Epidermal melanocyte (primary cell): ENCODE data around the gene PRTN3.
A peak's percentile ranks its signal among the peaks of the same experiment; 100 is the strongest.
"Not testable (repeated sequence)": the region's sequence is repeated elsewhere in the genome, so short reads cannot be mapped to it uniquely, and the experiment has no call there.

ENCODE experiments used
- DNase-seq: peaks from one replicate; pipeline ENCODE4 v3.0.0; 2011; ENCODE audit warnings: low spot score; ENCODE audit not compliant: insufficient read length

Gene PRTN3

DNA sequence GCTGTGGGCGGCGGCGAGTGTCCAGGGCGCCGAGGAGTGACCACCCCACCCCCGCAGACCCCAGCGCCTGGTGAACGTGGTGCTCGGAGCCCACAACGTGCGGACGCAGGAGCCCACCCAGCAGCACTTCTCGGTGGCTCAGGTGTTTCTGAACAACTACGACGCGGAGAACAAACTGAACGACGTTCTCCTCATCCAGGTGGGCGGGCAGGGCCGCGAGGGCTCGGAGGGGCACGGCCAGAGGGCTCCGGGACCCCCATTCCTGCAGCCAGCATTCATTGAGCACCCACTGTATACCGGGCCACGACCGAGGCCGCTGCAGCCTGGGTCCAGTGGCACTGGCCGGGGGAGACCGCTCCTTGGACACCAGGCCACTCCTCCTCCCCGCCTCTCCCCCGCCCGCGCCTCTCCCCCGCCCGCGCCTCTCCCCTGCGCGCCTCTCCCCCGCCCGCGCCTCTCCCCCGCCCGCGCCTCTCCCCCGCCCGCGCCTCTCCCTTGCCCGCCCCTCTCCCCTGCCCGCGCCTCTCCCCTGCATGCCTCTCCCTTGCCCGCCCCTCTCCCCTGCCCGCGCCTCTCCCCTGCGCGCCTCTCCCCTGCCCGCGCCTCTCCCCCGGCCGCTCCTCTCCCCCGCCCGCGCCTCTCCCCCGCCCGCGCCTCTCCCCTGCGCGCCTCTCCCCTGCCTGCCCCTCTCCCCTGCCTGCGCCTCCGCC, 3.2 kb downstream of the PRTN3 start:
- DNase-seq, result no peak

DNA sequence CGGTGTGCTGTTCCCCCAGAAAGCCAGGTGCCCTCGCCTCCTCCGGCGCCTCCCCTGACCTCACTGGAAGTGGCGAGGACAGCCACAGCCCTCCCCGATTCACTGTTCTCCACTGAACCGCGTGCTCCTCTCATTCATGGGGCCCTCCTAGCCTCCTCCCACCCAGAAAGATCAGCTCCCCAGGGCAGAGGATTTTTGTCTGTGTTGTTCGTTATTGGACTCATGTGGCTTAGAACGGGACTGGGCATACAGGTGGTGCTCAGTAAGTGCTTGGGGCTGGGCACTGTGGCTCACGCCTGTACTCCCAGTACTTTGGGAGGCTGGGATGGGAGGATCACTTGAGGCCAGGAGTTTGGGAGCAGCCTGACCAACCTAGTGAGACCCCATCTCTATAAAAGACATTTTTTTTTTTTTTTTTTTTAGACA, 3.8 kb downstream of the PRTN3 start:
- DNase-seq, result no peak

DNA sequence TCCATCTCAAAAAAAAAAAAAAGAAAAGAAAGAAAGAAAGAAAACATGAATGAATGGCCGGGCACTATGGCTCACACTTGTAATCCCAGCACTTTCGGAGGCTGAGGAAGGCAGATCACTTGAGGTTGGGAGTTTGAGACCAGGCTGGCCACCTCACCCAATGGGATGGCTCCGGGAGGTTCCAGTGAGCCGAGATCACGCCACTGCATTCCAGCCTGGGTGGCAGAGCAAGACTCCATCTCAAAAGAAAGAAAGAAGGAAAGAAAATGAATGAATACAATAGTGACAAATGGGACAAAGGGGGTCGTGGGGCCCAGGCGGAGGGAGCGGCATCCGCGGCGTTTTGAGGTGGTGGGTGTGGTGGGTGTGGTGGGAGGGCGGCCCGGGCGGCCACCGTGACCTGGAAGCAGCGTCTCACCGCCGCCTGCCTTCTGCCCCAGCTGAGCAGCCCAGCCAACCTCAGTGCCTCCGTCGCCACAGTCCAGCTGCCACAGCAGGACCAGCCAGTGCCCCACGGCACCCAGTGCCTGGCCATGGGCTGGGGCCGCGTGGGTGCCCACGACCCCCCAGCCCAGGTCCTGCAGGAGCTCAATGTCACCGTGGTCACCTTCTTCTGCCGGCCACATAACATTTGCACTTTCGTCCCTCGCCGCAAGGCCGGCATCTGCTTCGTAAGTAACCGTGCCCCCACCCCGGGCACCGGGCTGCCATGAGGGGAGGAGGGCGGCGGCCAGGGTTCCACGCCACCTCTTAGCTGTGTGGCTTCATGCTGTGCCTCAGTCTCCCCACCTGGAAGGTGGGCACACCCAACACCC, 5.1 kb downstream of the PRTN3 start:
- no peak for DNase-seq

DNA sequence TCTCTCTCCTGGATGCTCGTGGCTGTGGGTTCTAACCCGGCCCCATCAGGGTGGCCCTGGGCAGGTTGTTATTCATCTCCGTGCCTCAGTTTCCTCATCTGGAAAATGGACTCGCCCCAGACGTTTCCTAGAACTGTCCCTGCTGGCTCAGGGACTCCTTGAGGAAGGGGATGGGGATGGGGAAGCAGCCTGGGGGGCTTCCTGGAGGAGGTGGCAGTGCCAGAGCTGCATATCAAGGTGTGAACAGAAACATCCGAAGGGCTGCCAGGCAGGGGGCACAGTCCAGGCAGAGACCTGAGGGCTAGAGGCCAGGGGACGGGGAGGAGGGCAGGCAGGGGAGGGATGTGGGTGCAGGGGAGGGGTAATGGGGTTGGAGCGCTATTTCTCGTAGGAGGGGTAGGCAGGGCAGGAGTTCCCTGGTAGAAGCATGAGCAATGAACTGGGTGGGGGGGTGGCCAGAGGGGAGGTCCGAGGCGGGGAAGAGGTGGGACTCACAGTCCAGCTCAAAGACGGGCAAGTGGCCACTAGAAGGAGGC, 7.7 kb downstream of the PRTN3 start:
- DNase-seq, result no peak

DNA sequence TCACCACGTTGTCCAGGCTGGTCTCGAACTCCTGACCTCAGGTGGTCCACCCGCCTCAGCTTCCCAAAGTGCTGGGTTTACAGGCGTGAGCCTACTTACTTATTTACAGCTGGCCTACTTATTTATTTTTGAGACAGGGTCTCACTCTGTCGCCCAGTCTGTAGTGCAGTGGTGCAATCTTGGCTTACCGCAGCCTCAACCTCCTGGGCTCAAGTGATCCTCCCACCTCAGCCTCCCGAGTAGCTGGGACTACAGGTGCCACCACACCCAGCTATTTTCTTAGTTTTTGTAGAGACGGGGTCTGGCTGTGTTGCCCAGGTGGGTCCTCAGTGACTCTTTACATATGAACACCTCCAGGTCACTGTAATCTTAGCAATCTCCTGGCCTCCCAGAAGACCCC, 8.4 kb downstream of the PRTN3 start:
- not testable (repeated sequence) for DNase-seq

DNA sequence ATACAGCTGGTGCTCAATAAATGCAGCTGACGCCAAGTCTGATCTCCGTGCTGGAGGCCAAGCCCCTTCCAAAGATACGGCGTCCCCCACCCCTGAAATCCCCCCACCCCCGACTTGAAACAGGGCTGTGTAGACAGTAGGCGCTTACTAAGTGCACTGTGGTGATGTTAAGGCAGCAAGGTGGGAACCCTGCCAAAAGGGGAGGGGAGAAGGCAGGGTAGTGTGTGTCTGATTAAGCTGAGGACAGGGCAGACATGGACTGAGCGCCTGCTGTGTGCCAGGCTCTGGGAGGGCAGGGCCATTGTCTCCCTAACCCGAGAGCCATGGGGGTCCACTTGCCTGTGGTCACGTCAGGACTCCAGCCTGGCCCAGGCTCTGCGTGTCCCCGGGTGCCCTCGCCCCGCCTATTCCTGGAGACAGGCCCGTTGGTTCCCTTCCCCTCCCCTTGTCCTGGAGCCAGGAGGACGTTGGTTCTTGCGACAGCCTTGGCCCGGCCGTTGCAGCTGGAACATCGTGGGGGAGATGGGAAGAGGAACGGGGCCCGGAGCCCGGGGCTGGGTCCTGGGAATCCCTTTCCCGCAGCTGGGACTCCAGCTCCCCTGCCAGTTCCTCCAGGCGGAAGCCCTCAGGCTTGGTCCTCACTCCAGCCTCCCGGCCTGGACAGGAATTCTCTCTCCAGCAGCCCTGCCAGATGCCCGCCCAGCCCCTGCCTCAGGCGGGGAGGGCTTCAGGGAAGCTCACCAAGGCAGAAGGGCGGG, 9.6 kb downstream of the PRTN3 start:
- DNase-seq, result peak; percentile 93

DNA sequence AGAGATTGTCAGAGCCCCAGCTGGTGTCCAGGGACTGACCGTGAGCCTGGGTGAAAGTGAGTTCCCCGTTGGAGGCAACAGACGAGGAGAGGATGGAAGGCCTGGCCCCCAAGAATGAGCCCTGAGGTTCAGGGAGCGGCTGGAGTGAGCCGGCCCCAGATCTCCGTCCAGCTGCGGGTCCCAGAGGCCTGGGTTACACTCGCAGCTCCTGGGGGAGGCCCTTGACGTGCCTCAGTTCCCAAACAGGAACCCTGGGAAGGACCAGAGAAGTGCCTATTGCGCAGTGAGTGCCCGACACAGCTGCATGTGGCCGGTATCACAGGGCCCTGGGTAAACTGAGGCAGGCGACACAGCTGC, 10.2 kb downstream of the PRTN3 start:
- DNase-seq, result no peak

DNA sequence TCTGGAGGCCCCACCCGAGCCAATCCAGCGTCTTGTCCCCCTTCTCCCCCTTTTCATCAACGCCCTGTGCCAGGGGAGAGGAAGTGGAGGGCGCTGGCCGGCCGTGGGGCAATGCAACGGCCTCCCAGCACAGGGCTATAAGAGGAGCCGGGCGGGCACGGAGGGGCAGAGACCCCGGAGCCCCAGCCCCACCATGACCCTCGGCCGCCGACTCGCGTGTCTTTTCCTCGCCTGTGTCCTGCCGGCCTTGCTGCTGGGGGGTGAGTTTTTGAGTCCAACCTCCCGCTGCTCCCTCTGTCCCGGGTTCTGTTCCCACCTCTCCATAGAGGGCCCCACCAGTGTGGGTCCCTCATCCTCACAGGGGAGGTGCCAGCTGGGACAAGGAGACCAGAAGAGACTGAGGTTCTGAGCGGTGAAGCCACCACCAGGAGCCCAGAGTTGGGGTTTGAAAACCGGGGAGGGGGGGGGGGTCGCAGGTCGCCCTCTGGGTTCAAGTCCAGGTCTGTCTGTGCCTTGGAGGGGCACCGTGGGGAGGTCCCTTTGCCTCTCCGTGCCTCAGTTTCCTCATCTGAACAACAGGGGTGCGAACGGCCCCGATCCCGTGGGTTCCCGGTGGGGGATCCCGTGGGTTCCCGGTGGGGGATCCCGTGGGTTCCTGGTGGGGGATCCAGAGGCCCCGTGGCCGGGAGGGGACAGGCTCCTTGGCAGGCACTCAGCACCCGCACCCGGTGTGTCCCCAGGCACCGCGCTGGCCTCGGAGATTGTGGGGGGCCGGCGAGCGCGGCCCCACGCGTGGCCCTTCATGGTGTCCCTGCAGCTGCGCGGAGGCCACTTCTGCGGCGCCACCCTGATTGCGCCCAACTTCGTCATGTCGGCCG, 11.6 kb downstream of the PRTN3 start, which contains the start of gene ELANE:
TSS of gene ELANE (plus strand) at position 168 of the 878 bp plus-strand sequence. CDS start at position 194, 26 bp downstream.
- no peak for DNase-seq

DNA sequence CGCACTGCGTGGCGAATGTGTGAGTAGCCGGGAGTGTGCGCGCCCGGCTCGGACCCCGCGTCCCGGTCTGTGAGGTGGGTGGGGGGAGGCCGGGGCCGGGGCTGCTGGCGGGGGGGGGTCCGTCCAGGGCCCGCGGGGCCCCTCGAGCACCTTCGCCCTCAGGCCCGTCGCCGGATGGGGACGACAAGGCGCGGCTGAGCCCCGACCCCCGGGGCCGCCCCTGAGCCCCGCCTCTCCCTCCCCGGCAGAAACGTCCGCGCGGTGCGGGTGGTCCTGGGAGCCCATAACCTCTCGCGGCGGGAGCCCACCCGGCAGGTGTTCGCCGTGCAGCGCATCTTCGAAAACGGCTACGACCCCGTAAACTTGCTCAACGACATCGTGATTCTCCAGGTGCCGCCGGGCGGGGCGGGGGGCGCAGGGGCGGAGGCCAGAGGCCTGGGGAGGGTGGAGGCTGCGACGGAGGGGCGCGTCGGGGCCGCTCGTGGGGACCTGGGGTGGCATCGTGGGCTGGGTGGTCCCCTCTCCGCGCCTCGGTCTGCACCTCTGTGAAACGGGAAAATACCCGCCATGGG, 12.3 kb downstream of the PRTN3 start:
- DNase-seq, result no peak

DNA sequence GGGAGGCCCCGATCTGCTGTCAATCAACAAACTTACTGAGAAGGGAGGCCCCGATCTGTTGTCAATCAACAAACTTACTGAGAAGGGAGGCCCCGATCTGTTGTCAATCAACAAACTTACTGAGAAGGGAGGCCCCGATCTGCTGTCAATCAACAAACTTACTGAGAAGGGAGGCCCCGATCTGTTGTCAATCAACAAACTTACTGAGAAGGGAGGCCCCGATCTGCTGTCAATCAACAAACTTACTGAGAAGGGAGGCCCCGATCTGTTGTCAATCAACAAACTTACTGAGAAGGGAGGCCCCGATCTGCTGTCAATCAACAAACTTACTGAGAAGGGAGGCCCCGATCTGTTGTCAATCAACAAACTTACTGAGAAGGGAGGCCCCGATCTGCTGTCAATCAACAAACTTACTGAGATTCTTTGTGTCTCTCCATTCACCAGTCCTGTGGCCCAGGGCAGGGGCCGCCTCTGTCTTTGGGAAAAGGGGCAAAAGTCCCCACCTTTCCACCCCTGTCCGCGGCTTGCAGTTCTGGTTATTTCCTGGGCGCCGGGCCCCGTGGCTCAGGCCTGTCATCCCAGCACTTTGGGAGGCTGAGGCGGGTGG, 12.9 kb downstream of the PRTN3 start:
- DNase-seq, result not testable (repeated sequence)

DNA sequence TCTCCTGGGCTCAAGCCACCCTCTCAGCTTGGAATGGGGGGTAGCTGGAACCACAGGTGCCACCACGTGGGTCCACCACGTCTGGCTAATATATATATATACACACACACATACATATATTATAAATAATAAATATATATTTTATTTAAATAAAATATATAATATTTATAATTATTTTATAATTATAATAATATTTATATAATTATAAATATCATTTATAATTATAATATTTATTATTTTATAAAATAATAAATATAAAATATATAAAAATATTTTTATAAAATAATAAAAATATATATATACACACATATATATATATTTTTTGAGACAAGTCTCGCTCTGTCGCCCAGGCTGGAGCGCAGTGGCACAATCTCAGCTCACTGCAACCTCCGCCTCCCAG, 13.8 kb downstream of the PRTN3 start:
- DNase-seq, result no peak

DNA sequence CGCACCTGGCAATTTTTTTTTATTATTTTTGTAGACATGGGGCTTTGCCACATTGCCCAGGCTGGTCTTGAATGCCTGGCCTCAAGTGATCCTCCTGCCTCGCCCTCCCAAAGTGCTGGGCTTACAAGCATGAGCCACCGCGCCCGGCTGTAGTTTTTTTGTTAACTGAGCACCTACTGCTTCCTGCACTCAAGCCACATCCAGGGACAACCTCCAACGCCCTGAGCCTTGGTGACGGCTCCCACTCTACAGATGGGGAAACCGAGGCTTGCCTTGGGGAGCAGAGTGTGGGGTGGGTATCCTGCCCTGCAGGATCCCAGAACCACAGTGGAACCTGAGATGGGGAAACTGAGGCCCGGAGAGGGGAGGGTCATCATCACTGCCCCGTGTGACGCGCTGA, 14.3 kb downstream of the PRTN3 start:
- DNase-seq, result no peak

DNA sequence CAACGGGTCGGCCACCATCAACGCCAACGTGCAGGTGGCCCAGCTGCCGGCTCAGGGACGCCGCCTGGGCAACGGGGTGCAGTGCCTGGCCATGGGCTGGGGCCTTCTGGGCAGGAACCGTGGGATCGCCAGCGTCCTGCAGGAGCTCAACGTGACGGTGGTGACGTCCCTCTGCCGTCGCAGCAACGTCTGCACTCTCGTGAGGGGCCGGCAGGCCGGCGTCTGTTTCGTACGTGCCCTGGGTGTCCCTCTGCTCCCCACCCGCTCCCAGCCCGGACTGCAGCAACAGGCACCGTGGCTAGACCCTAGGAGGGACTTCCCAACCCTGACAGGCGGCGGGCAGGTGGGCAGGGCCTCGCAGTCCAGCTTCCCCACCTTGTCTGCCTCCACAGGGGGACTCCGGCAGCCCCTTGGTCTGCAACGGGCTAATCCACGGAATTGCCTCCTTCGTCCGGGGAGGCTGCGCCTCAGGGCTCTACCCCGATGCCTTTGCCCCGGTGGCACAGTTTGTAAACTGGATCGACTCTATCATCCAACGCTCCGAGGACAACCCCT, 14.8 kb downstream of the PRTN3 start:
- DNase-seq, result no peak

DNA sequence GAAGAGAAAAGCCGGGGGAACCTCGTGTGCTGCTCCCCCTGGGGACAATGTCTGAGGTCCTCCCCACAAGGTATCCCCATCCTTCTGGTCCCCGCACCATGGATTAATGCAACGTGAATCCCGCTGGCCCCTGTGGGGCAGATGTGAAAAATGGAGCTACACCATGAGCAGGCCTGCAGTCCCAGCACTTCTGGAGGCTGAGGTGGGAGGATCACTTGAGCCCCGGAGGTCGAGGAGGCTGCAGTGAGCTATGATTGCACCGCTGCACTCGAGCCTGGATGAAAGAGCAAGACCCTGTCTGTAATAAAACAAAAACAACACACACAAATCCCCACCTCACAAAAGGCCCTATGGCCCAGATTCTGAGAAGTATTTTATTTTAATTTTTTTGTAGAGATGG, 17.5 kb downstream of the PRTN3 start:
- no peak for DNase-seq

DNA sequence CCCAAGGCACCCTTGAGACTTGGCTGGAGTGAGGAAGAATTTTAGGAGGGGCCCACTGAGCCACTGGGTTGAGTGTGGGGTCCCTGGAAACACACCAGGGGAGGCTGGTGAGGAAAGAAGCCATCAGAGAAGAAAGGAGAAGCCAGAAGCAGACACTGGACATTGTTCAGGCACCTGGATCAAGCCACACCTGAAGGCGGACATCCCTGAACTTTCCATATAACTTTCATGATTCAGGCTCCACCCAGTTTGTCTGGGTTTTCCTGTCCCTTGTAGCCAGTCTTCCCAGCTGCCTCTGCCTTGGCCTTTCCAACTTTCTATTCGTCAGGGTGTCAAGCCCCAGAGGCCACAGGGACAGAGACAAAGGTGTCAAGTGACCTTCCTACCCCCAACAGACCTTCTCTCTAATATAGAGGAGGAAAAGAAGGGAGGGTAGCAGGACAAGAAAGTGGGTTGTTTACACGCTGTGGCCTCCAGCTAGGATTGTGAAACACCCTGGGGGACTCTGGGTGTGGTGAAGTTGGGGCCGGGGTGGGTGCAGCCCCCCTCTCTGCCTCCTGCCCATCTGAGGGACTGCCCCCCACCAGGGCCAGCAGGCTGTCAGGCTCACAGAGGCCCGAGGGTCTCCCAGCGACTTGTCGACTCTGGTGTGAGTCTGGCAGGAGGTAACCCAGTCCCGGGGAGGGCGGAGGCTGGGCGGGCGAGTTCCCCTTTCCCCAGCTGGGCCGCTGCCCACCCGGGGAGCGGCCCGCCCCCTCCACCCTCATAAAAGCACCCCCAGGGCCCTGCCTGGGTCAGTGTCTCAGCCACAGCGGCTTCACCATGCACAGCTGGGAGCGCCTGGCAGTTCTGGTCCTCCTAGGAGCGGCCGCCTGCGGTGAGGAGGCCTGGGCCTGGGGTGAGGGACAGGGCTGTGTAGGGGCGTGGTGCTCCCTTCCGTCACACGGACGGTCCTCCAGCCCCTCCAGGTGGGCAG, 18.4 kb downstream of the PRTN3 start, which contains the start of gene CFD:
TSS of gene CFD (plus strand) at position 797 of the 976 bp plus-strand sequence. CDS start at position 823, 26 bp downstream.
- no peak for DNase-seq

DNA sequence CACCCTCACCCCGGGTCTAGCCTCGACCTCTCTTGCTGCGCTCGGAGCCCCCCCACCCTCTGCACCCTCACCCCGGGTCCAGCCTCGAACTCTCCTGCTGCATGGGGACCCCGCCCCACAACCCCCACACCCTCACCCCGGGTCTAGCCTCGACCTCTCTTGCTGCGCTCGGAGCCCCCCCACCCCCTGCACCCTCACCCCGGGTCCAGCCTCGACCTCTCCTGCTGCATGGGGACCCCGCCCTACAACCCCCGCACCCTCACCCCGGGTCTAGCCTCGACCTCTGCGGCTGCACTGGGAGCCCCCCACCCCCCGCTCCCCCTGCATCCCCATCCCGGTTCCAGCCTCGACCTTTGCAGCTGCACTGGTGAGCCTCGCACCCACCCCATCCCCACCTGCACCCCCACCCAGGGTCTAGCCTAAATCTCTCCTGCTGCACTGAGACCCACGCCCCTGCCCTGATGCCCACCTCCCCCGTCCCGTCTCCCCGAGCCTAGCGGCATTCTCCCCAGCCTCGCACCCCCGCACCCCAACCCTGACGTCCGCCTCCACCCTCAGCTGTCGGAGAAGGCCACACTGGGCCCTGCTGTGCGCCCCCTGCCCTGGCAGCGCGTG, 20.4 kb downstream of the PRTN3 start:
- DNase-seq, result no peak

DNA sequence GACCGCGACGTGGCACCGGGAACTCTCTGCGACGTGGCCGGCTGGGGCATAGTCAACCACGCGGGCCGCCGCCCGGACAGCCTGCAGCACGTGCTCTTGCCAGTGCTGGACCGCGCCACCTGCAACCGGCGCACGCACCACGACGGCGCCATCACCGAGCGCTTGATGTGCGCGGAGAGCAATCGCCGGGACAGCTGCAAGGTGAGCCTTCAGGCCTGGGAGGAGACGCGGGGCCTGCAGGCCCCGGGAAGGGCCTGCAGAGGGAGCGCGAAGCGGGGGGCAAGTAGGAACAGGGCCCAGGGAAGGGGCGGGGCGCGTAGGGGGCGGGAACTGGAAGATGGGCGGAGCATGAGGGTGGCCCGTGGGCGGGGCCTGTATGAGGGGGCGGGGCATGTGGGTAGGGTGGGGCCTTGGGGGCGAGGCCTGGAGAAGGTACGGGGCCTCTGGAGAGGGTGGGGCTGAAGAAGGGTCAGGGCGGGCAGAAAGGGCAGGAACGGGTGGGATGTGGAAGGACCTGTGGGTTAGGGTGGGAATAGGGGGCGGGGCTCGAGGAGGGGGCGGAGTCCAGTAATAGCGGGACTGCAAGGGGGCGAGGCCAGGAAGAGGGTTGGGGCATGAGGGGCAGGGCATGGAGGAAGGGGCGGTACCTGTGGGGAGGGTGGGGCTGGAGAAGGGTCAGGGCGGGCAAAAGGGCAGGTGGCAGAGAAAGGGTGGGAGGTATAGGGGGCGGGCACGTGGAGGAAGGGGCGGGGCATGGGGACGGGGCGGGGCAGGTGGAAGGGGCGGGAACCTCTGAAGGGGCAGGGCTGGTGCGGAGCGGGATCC, 21.2 kb downstream of the PRTN3 start:
- DNase-seq, result peak; percentile 47
